ENCODE measurements around the gene GNG13. TPM values are rescaled to one million over a fixed set of nuclear protein-coding genes. Genes with fewer than 3 reads are reported as not detected.

The GNG13 gene, protein sequence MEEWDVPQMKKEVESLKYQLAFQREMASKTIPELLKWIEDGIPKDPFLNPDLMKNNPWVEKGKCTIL
- not detected for total RNA-seq

DNA sequence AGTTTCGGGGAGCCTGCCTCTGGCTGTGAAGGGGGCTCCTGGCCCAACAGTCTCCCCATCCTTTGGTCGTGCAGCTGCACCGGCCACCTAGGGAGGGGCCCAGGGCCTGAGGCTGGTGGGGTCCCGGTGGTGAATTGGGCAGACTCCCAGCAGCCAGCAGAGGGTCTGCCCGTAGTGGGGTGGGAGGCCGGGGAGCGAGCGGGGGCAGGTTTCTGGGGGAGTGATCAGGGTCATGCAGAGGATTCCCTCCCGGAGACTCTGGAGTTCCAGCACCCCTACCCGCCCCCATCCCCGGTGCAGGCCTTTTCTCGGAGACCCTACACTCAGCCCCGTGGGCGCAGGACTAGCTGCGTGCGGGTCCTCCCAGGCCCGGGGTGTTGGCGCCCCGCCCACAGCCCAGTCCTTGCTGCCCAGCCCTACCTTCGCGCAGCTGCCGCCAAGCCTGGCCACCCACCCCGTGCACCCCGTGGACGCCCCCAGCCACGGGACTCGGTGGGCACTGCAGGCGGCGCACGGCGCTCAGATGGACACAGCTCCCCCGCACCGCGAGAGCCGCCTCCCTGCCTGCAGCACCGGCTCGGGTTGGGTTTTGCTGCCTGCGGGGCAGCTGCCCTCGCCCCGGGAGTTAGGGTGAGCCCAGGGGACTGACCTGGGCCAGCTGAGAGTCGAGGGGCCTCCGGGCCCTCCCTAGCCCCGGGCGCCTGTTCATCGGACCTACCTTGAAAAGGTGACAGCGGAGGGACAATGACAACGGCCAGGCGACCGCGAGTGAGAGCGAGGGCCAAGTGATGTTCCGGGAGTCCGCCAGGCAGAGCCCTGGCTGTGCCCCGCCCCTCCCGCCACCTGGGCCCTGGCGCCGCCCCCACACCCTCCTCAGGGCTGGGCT is at the start of gene GNG13:
Gene GNG13 (minus strand): TSS at position 787 of the 886 bp plus-strand sequence. CDS start 1,657 bp downstream, outside the sequence.
- H3K4me3 ChIP-seq, result no peak within 1 kb of the TSS
- ATAC-seq (ENCODE audit: insufficient number of reproducible peaks, low FRiP score, low read depth) (no peak), DNase-seq (ENCODE audit: low spot score) (no peak)
- H3K36me3 ChIP-seq, result no peaks in the 10 kb centered on the region
- TF ChIP-seq, protein P1, sequence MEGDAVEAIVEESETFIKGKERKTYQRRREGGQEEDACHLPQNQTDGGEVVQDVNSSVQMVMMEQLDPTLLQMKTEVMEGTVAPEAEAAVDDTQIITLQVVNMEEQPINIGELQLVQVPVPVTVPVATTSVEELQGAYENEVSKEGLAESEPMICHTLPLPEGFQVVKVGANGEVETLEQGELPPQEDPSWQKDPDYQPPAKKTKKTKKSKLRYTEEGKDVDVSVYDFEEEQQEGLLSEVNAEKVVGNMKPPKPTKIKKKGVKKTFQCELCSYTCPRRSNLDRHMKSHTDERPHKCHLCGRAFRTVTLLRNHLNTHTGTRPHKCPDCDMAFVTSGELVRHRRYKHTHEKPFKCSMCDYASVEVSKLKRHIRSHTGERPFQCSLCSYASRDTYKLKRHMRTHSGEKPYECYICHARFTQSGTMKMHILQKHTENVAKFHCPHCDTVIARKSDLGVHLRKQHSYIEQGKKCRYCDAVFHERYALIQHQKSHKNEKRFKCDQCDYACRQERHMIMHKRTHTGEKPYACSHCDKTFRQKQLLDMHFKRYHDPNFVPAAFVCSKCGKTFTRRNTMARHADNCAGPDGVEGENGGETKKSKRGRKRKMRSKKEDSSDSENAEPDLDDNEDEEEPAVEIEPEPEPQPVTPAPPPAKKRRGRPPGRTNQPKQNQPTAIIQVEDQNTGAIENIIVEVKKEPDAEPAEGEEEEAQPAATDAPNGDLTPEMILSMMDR (IDR thresholded peaks at IDR 0.05), result no peak
- no peak within 1 kb of the TSS for H3K27ac ChIP-seq
- no peaks in the 10 kb centered on the region for H3K9me3 ChIP-seq
- H3K27me3 ChIP-seq (replicated peaks; ENCODE audit: insufficient read depth), result no peaks in the 10 kb centered on the region
- no peaks in the 10 kb centered on the region for H3K4me1 ChIP-seq (ENCODE audit: control insufficient read depth in 1 of 2, low read depth in 2 of 2)

DNA sequence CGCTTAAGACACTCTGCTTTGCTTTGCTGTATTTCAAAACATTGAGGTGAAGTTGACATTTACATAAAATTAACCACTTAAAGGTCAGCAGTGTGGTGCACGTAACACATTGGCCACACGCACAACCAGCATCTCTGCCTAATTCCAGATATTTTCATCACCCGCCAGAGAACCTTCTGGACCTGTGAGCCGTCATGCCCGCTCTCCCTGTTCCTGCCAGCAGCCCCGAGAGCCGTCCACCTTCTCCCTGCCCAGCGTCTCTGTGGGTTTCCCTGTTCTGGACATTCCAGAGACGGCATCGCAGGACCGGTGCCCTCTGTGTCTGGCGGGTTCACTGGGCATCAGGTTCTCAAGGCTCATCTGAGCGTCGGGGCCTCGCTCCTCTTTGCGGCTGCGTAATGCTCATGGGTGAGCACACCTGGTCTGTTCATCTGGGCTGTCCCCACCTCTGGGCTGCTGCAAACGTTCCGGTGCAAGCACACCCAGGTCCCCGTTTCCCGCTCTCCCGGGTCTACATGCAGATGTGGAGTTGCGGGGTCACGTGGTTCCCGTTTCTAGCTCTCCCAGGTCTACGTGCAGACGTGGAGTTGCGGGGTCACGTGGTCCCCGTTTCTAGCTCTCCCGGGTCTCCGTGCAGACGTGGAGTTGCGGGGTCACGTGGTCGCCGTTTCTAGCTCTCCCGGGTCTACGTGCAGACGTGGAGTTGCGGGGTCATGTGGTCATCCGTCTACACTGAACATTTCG is 48.1 kb upstream of the GNG13 start:
- no peaks in the 10 kb centered on the region for H3K27me3 ChIP-seq (replicated peaks; ENCODE audit: insufficient read depth)
- H3K4me1 ChIP-seq (ENCODE audit: control insufficient read depth in 1 of 2, low read depth in 2 of 2), result no peaks in the 10 kb centered on the region
- no peaks in the 10 kb centered on the region for H3K36me3 ChIP-seq
- DNase-seq (ENCODE audit: low spot score), result no peak
- H3K27ac ChIP-seq, result no peak overlapping the region
- no peak for ATAC-seq (ENCODE audit: insufficient number of reproducible peaks, low FRiP score, low read depth)
- no peaks in the 10 kb centered on the region for H3K9me3 ChIP-seq
- TF ChIP-seq, protein P1 (IDR thresholded peaks at IDR 0.05), result no peak
- no peak overlapping the region for H3K4me3 ChIP-seq

DNA sequence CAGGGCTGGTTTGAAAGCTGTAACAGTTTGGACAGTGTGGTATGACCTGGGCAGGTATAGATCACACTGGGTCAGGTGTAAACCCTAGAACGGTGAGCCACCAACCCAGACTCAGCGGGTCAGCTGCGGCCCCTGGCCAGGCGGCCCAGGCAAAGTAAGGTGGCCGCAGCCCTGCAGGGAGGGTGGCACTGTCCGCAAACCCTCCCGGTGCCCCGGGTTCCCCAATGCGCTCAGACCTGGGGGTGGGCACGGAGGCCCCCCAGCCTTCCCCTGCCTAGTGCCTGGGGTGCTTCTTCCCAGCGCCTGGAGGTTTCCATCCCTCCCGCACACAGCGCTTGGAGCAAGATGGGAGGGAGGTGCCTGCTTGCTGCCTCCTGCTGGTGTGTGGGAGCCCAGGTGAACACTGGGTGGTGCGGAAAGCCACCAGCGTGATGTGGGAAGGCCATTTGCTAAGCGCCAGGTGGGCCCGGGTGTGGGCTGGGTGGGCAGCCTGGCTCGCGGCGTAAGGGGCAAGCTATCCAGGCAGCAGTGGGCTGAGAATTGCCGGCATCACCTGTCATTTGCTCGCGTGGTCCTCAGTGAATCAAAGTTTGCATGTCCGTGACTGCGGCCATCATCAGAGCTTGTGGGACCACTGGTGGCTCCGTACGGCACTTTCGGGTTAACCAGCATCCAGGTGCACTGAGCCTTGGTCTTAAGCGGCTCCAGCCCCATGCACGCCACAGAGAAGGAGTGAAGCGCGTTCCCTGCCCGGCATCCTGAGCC is 47.3 kb upstream of the GNG13 start:
- Histone ChIP-seq H3K27me3 (replicated peaks; ENCODE audit: insufficient read depth) (no peaks in the 10 kb centered on the region), H3K4me1 (ENCODE audit: control insufficient read depth in 1 of 2, low read depth in 2 of 2) (no peaks in the 10 kb centered on the region), H3K4me3 (no peak overlapping the region), H3K9me3 (no peaks in the 10 kb centered on the region), H3K36me3 (no peaks in the 10 kb centered on the region), H3K27ac (no peak overlapping the region)
- ATAC-seq (ENCODE audit: insufficient number of reproducible peaks, low FRiP score, low read depth) (no peak), DNase-seq (ENCODE audit: low spot score) (no peak)
- TF ChIP-seq, protein P1 (IDR thresholded peaks at IDR 0.05), result no peak

DNA sequence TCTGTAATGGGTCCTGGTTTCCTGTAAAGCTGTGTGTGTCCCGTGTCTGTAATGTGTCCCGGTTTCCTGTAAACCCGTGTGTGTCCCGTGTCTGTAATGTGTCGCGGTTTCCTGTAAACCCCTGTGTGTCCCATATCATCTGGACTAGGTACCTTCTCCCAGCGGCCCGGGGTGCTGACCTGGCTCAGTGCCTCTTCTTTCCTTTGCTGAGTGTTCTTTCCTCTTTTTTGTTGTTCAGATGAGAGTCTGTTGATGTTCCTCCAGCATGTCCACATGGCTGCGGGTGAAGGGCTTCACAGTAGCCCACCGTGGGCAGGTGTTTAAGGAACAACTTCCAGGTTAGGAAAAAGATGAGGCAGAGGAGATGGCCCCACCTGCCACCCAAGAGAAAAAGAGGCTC is 46.6 kb upstream of the GNG13 start:
- Histone ChIP-seq H3K36me3 (no peaks in the 10 kb centered on the region), H3K4me3 (no peak overlapping the region), H3K27ac (no peak overlapping the region), H3K9me3 (no peaks in the 10 kb centered on the region), H3K27me3 (replicated peaks; ENCODE audit: insufficient read depth) (no peaks in the 10 kb centered on the region), H3K4me1 (ENCODE audit: control insufficient read depth in 1 of 2, low read depth in 2 of 2) (no peaks in the 10 kb centered on the region)
- DNase-seq (ENCODE audit: low spot score) (no peak), ATAC-seq (ENCODE audit: insufficient number of reproducible peaks, low FRiP score, low read depth) (no peak)
- TF ChIP-seq, protein P1 (IDR thresholded peaks at IDR 0.05), result no peak

All from thoracic aorta (tissue), 2 donors.